Fibroblast of peridontal ligament (primary cell): ENCODE measurements around the gene FOXL1.

Source experiments
- DNase-seq: peaks from one replicate; pipeline ENCODE4 v3.0.0-alpha.2; 2010; ENCODE audit errors: extremely low read depth

The FOXL1 gene

GRCh38 chr16:86604436-86605193 is 26.3 kb downstream of the FOXL1 start:
- DNase-seq, result no peak

GRCh38 chr16:86605950-86606349 is 27.6 kb downstream of the FOXL1 start:
- no peak for DNase-seq

DNA sequence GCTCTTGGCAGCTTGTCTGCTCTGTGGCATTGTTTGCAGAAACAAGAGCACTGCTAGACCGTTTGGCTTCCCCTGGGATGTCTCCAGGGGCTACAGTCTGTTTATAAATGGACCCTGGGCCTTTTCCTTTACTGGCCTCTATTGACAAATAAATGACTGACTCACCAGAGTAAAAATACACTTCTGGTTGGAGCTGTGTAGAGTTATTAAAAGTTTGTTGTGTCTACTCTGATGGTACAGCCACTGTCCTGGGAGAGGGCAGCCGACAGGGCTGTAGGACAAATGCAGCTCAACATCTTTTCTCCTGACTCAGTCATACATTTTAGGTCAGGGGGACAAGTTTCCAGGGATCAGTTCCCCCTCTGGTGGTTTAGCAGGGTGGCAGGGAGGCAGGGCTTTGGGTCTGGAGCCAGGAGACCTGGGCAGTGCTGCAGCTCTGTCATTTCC is 30.0 kb downstream of the FOXL1 start:
- DNase-seq, result peak; percentile 60

- peak; percentile 95 for DNase-seq
These were observed 30.8 kb downstream of the FOXL1 start for GRCh38 chr16:86609115-86609514.

- no peak for DNase-seq
These were observed 31.3 kb downstream of the FOXL1 start for GRCh38 chr16:86609661-86610060.

- DNase-seq, result no peak
These were observed 32.6 kb downstream of the FOXL1 start for GRCh38 chr16:86610779-86611524.

DNA sequence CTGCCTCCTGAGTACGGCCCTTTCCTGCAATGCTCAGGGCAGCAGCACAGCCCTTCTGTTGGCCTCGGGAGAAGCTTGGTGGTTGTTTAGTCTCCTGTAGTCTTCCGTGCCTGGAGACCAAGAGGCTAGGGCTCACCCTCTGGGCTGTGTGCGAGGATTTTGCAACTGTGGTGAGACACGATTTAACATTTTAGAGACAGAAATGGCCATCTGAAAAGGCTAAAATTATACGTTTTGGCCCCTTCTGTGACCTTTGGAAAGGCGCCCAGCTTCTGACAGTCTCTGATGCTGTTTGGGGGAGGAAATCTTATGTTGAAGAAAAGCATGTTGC is 33.1 kb downstream of the FOXL1 start:
- peak; percentile 92 for DNase-seq

DNA sequence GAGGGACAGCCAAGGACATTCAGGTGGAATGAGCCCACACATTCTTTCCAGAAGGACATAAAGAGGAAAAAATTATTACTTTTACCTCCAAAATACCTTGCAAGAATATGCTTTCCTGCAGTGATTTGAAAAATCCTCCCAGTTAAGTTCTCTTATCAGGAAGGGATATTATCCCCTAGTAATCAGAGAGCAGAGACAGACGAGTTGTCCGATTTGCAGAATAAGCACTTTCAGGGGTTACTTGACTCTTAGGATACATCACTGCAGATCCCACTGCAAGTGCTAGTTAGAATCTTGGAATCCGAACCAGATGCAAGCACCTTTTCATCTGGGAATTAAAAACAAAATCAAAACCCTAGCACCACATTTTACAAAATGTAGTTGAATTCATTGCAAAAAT is 33.6 kb downstream of the FOXL1 start:
- DNase-seq, result no peak

DNA sequence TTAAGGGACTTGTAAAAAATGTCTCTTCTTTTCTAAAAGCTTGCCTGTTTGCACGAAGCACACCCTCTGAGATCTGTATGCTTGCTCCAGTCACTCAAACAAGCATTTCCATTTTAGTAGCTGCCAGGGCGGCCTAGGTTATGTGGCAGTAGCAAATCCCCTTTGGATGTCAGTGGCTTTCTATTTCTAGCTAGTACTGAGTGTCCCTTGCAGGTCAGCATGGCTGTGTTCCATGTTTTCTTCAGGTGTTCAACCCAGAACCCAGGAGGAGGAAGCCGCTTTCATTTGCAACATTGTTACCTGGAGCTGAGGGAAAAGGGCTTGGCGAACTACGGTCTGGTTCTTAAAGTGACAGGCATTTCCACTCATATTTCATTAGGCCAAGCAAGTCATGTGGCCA is 36.4 kb downstream of the FOXL1 start:
- no peak for DNase-seq

- no peak for DNase-seq
These were observed 38.6 kb downstream of the FOXL1 start for GRCh38 chr16:86616906-86617305.

DNA sequence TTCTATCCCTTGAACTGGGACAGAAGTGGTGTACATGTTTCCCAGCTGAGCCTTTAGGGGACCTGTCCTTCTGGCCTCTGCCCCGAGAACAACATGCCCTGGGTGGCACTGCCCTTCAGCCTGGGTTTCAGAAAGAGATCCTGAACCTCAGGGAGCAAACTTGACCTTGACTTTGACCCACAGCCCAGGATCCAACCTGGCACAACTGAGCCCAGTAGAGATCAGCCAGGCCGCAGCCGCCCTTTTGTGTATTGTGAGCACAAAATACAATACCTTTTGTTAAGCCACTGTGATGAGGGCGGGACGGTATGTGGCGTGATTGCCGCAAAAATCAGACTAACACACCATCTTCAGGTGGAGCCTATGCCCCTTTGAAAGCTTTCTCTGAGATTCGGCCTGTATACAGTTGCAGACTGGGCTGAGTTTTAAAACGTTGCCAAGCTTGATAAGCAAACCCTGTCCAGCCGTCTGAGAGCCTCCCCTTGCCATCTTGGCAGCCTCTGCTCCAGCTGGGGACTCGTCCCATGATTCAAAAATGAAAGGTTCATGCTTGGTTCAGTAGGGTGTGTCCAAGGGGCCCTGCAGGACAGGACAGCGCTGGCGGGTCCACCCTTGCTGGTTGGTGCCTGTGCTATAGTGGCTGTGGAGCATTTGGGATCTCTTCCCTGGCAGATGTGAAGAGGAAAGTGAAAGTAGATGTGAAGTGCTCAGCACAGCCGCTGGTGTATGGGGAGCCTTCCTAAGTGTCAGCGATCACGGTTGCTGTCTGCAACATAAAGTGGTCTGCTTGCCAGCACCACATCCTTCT is 40.3 kb downstream of the FOXL1 start:
- peak; percentile 64 for DNase-seq

DNA sequence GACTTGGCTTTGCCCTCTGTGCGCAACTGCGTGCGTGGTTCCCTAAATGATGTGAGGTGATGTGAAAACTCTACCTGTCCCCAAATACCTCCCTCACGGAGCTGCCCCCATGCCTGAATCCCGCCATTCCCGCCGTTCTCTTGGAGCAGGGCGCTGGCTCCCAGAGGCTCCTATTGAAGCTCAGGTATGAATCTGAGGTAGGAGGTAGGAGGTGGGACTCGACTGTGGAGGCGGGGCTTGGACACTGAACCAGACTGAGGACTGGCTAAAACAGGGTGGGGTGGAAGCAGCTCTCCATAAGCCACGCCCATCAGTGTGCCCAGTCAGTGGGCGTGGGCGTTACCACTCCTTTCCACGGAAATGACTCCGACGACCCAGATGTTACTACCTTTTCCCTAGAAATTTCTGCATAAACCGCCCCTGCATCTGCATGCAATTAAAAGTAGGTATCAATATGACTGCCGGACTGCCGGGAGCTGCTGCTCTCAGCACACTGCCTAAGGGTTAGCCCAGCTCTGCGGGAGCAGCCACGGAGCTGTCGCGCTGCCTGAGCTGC is 41.0 kb downstream of the FOXL1 start:
- DNase-seq, result peak; percentile 78

DNA sequence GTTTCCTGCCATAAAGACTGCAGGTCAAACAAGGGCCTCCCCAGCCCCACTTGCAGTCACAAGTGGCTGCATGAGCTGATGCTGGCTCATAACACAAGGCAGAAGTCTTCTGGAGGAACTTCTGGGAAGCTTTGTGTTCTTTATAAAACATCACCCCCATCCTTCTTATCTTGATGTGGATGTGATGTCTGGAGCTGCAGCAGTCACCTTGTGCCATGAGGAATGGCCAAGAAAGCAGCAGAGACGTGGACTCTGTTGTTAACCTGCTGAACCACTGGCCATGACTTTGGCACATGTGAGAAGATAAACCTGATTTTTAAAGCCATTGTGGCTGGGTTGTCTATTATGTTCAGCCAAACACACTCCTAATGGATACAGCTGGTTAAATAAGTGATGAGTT is 41.8 kb downstream of the FOXL1 start:
- no peak for DNase-seq

DNA sequence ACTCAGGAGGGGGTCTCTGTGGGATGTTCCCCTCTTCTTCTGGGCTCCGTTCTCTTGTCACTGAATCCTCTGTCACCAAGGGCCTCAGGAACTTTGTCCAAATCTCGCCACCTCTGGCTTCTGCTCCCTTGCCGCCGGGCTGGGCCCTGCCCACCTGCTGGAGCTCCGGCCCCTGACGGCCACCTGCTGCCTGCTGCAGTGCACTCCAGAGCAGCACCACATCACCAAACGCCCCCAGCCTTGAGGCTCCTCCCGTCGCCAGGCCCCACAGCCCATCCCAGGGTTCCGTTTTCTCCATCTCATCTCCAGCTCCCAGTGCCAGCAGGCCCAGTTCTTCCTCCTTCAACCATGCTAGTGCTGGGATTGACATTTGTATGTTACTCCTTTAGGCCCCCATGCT is 43.6 kb downstream of the FOXL1 start:
- no peak for DNase-seq

- no peak for DNase-seq
These were observed 44.6 kb downstream of the FOXL1 start for GRCh38 chr16:86622700-86623615.

DNA sequence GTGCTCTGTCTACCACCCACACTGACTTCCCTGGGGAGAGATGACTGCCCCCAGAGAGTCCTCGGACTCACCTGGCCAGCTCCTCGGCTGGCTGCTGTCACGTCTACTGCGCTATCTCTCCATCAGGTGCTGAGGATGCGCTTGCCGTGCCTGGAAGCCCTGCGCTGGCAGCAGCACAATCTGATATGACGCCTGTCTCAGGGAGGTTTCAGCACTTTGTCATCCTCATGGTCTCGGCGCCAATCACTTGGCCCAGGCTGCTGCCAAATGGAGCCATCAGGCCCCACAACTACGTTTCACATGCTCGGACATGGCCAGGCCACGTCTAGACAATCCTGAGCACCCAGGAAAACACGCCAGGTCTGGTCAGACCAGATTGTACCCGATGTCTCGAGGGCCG is 46.7 kb downstream of the FOXL1 start:
- no peak for DNase-seq

DNA sequence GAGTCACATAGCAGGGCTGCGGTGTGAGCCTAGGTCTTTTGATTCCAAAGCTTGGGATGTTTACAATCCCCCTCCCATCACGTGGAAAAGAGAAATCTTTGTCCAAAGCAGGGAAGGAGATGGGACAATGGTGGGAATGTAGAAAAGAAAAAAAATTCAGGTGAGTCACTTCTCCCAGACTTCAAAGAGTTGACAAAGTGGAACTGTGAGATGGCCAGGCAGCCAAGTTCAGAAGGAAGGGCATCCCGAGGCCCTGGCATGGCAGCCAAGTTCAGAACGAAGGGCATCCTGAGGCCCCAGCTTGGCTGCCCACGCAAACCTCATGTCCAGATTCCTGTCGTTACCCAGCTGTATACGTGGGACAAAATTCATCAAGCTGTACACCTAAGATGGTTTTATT is 47.5 kb downstream of the FOXL1 start:
- DNase-seq, result no peak

DNA sequence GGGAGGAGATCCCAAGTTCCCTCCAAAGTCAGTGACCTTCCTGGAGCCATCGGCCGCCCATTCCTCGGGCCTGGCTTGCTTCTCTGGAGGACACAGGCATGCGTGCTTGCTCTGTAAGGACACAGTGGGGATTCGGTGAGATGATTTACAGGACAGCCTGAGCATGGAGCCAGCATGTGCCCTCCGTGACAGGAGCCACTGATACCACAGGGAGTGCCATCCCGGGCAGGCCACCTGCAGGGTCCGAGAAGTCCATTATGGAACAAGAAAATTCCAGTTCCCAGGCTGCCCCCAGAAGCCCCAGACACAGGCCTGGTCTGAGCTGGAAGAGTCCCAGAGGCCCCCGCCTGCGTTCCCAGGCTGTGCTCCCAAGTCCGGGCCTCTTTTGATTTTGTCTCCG is 47.9 kb downstream of the FOXL1 start:
- DNase-seq, result no peak

GRCh38 chr16:86626966-86627365 is 48.6 kb downstream of the FOXL1 start:
- no peak for DNase-seq

DNA sequence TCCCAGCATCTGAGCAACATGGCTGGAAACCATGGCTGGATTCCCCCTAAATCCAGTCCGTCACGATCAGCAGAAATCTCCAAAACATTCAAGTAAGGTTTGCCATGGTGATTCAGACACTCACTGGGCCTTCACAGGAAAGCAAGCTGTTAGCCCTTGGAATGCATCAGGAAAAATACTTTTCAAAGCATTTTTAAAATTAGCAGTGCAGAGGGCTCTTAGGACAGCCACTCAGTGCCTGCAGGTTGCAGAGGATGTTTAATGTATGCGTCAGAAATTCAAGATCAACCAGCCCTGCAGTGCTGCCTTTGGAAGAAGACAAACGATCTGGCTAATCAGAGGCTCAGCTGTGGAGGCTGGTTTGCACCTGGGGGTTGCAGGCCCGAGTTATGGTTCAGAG is 50.3 kb downstream of the FOXL1 start:
- DNase-seq, result no peak

- no peak for DNase-seq
These were observed 52.1 kb downstream of the FOXL1 start for GRCh38 chr16:86630471-86630870.
